Kidney capillary endothelial cell (primary cell): ENCODE results near the gene TXNL4A.

Experiments
- DNase-seq: peaks from one replicate; pipeline ENCODE4 v3.0.0-alpha.2; 2018; ENCODE audit warnings: low spot score

TXNL4A gene

GRCh38 chr18:79991494-79991893 lies 3.1 kb upstream of the TXNL4A start:
- no peak for DNase-seq

GRCh38 chr18:79989195-79989497 lies 783 bp upstream of the TXNL4A start:
- no peak for DNase-seq

- no peak for DNase-seq
Observed at GRCh38 chr18:79988071-79988450, 302 bp downstream of the TXNL4A start.

- DNase-seq, result no peak
Observed at GRCh38 chr18:79987566-79987965, 797 bp downstream of the TXNL4A start.

- DNase-seq, result no peak
Observed at GRCh38 chr18:79986726-79987125, 1.6 kb downstream of the TXNL4A start.

- no peak for DNase-seq
Observed at GRCh38 chr18:79985172-79985571, 3.2 kb downstream of the TXNL4A start.

GRCh38 chr18:79983793-79984192 lies 4.6 kb downstream of the TXNL4A start:
- DNase-seq, result no peak

- no peak for DNase-seq
Observed at GRCh38 chr18:79983253-79983652, 5.1 kb downstream of the TXNL4A start.

- no peak for DNase-seq
Observed at GRCh38 chr18:79982736-79983135, 5.6 kb downstream of the TXNL4A start.

GRCh38 chr18:79980585-79980984 lies 7.8 kb downstream of the TXNL4A start:
- DNase-seq, result no peak

- DNase-seq, result no peak
Observed at GRCh38 chr18:79979843-79980242, 8.5 kb downstream of the TXNL4A start.

GRCh38 chr18:79975985-79976680 lies 12.2 kb downstream of the TXNL4A start:
- DNase-seq, result no peak

GRCh38 chr18:79975043-79975442 lies 13.3 kb downstream of the TXNL4A start:
- DNase-seq, result no peak

GRCh38 chr18:79974025-79974654 lies 14.2 kb downstream of the TXNL4A start:
- no peak for DNase-seq

GRCh38 chr18:79973517-79973916 lies 14.8 kb downstream of the TXNL4A start:
- DNase-seq, result no peak

GRCh38 chr18:79972720-79973119 lies 15.6 kb downstream of the TXNL4A start:
- no peak for DNase-seq

GRCh38 chr18:79971986-79972385 lies 16.4 kb downstream of the TXNL4A start:
- DNase-seq, result no peak

- DNase-seq, result no peak
Observed at GRCh38 chr18:79971211-79971952, 17.0 kb downstream of the TXNL4A start.

GRCh38 chr18:79970419-79971133 lies 17.8 kb downstream of the TXNL4A start:
- DNase-seq, result no peak

GRCh38 chr18:79965119-79965902 lies 23.1 kb downstream of the TXNL4A start:
- peak; percentile 73 for DNase-seq

GRCh38 chr18:79964330-79965118 lies 23.8 kb downstream of the TXNL4A start, which contains the start of gene HSBP1L1:
TSS of gene HSBP1L1 (plus strand) at chr18:79964643. CDS start at chr18:79964736, 93 bp downstream.
- no peak for DNase-seq
